Measurements from ENCODE around the gene INSR. TPM values are rescaled to one million over a fixed set of nuclear protein-coding genes. Genes with fewer than 3 reads are reported as not detected.

INSR gene
- total and polyA plus RNA-seq, 2 experiments from 2014 or later = 19.2 to 52.1 TPM

GRCh38 chr19:7099597-7099921 is 194.7 kb downstream of the INSR start:
- H3K36me3 ChIP-seq (ENCODE audit: insufficient read depth) = peaks cover 6% of the 10 kb centered on the region; the same call in 1 of the 2 replicates
- H3K4me2 ChIP-seq = peak overlapping the region; percentile 78
- H3K4me3 Mint-ChIP-seq = peak overlapping the region; percentile 77
- H3K4me1 ChIP-seq (ENCODE audit: insufficient read depth) = peaks cover 9% of the 10 kb centered on the region; the same call in 1 of the 2 replicates
- peak overlapping the region; percentile 25; the same call in 1 of the 2 replicates for H2AFZ ChIP-seq
- ATAC-seq (peak; percentile 73; the same call in 1 of the 3 replicates), DNase-seq (ENCODE audit: low spot score) (no peak)
- H3K9me2 ChIP-seq (ENCODE audit: insufficient read depth) = peaks cover 7% of the 10 kb centered on the region; the same call in 1 of the 2 replicates
- no peaks in the 10 kb centered on the region for H4K20me1 ChIP-seq (replicated peaks; ENCODE audit: insufficient read depth)
- peaks cover 36% of the 10 kb centered on the region for H3K9me3 Mint-ChIP-seq
- peaks cover 24% of the 10 kb centered on the region for H3K27me3 Mint-ChIP-seq (ENCODE audit: insufficient read depth, low read depth, poor library complexity)
- peak overlapping the region; percentile 55 for H3K4me3 ChIP-seq
- H3F3A ChIP-seq (replicated peaks; ENCODE audit: low read depth) = no peaks in the 10 kb centered on the region; the same call in 1 of the 2 replicates
- H3K4me1 Mint-ChIP-seq = peaks cover 2% of the 10 kb centered on the region; the same call in 1 of the 3 replicates
- H3K27ac ChIP-seq (ENCODE audit: low read depth) = no peak overlapping the region
- H3K36me3 Mint-ChIP-seq (ENCODE audit: low read depth) = peaks cover 32% of the 10 kb centered on the region
- H3K79me2 ChIP-seq (replicated peaks; ENCODE audit: insufficient read depth) = no peaks in the 10 kb centered on the region
- peak overlapping the region; percentile 95 for H3K27ac Mint-ChIP-seq
- TF ChIP-seq EZH2phosphoT487 (IDR thresholded peaks at IDR 0.05; ENCODE audit: unreplicated experiment) = no peak
- TF ChIP-seq ZNF114 (CRISPR knock-in tag; IDR thresholded peaks at IDR 0.05) = no peak
- no peak for TF ChIP-seq ZNF331 (CRISPR knock-in tag; IDR thresholded peaks at IDR 0.05; ENCODE audit: low read depth)
- TF ChIP-seq CREB1 (CRISPR knock-in tag; IDR thresholded peaks at IDR 0.05; ENCODE audit: low read depth) = no peak
- no peak for TF ChIP-seq ETS1 (IDR thresholded peaks at IDR 0.05)
- TF ChIP-seq JUNB (IDR thresholded peaks at IDR 0.05; ENCODE audit: unreplicated experiment) = no peak
- no peak for TF ChIP-seq STAT1 (IDR thresholded peaks at IDR 0.05; ENCODE audit: unreplicated experiment)
- no peak for TF ChIP-seq NANOG (IDR thresholded peaks at IDR 0.05; ENCODE audit: borderline replicate concordance)
- no peak; the same call in 1 of the 2 replicates for TF ChIP-seq POLR2AphosphoS5 (IDR thresholded peaks at IDR 0.05; ENCODE audit: low read depth)
- no peak for TF ChIP-seq CTCF (conservative IDR thresholded peaks at IDR 0.05; ENCODE audit: low read depth in 2 of 2)
- no peak for TF ChIP-seq ZNF462 (CRISPR knock-in tag; IDR thresholded peaks at IDR 0.05)
- TF ChIP-seq EZH2 (IDR thresholded peaks at IDR 0.05; ENCODE audit: low read depth, unreplicated experiment) = no peak
- no peak for TF ChIP-seq REST (IDR thresholded peaks at IDR 0.05; ENCODE audit: unreplicated experiment)
- no peaks in the 10 kb centered on the region for H3K27me3 ChIP-seq (ENCODE audit: insufficient read depth)
